ENCODE measurements around the gene DUSP15.

- TF ChIP-seq POLR2A (IDR thresholded peaks at IDR 0.05; ENCODE audit: low read length), result no peak
- no peak for TF ChIP-seq GATA1 (IDR thresholded peaks at IDR 0.05; ENCODE audit: low read depth, low read length)
Measured at GRCh38 chr20:31811198-31811597, 59.1 kb downstream of the DUSP15 start.

All from erythroblast (primary cell).